CD8-positive, alpha-beta memory T cell (primary cell): ENCODE data around the gene MGLL. TPM values are rescaled to one million over a fixed set of nuclear protein-coding genes. Genes with fewer than 3 reads are reported as not detected.
A peak's percentile ranks its signal among the peaks of the same experiment; 100 is the strongest.
"Not testable (repeated sequence)": the region's sequence is repeated elsewhere in the genome, so short reads cannot be mapped to it uniquely, and the experiment has no call there.

Source experiments
- CTCF ChIA-PET: fragments of 350-600 bp; sonication (Branson Sonifier 250); formaldehyde crosslinking; loops from one replicate; lab custom pipeline; 2021; ENCODE audit warnings: antibody characterized with exemption; lab: Charles Lee
- POLR2A ChIA-PET: fragments of 350-600 bp; sonication (Branson Sonifier 250); formaldehyde crosslinking; loops from one replicate; lab custom pipeline; 2021; ENCODE audit warnings: antibody characterized with exemption; lab: Charles Lee
- DNase-seq, 5 donors: peaks; one replicate each; pipeline versions ENCODE4 v3.0.0 to v3.0.0-alpha.2; 2020 to 2022; ENCODE audit warnings: mixed read lengths in 1 of 5
- H3K27ac ChIP-seq: one replicate; pipeline ENCODE4 v1.7.0; 2013; ENCODE audit warnings: low read depth, mild to moderate bottlenecking, low read length, moderate library complexity
- H3K27me3 ChIP-seq: 2 replicates; pipeline ENCODE4 v1.7.0; 2013; ENCODE audit warnings: low read length, mild to moderate bottlenecking; ENCODE audit not compliant: insufficient read depth, poor library complexity, severe bottlenecking
- H3K36me3 ChIP-seq: 2 replicates; pipeline ENCODE4 v1.7.0; 2013; ENCODE audit warnings: mild to moderate bottlenecking, low read length, moderate library complexity; ENCODE audit not compliant: insufficient read depth
- H3K4me1 ChIP-seq: 2 replicates; pipeline ENCODE4 v1.7.0; 2013; ENCODE audit warnings: mild to moderate bottlenecking, low read length, moderate library complexity; ENCODE audit not compliant: insufficient read depth
- H3K4me3 ChIP-seq: 2 replicates; pipeline ENCODE4 v1.7.0; 2013; ENCODE audit warnings: mild to moderate bottlenecking, low read length
- H3K9me3 ChIP-seq: 2 replicates; pipeline ENCODE4 v1.7.0; 2013; ENCODE audit warnings: mild to moderate bottlenecking, low read length
- H3K27ac Mint-ChIP-seq, 8 donors: one replicate each; pipeline ENCODE4 v1.8.0; 2020 to 2021; ENCODE audit warnings: mixed read lengths in 8 of 8, mild to moderate bottlenecking in 6 of 8, inconsistent platforms in 3 of 8, moderate library complexity in 3 of 8
- H3K27me3 Mint-ChIP-seq, 2 donors: one replicate each; pipeline ENCODE4 v1.8.0; 2020 to 2021; ENCODE audit warnings: mixed read lengths in 2 of 2, mild to moderate bottlenecking in 1 of 2, moderate library complexity in 1 of 2
- H3K36me3 Mint-ChIP-seq, 3 donors: one replicate each; pipeline ENCODE4 v1.8.0; 2020 to 2021; ENCODE audit warnings: mixed read lengths in 3 of 3, inconsistent platforms in 1 of 3, mild to moderate bottlenecking in 1 of 3
- H3K4me1 Mint-ChIP-seq, 3 donors: one replicate each; pipeline ENCODE4 v1.8.0; 2020 to 2021; ENCODE audit warnings: mixed read lengths in 3 of 3, inconsistent platforms in 1 of 3, mild to moderate bottlenecking in 1 of 3
- H3K4me3 Mint-ChIP-seq, 7 donors: one replicate each; pipeline ENCODE4 v1.8.0; 2020 to 2021; ENCODE audit warnings: mixed read lengths in 7 of 7, mild to moderate bottlenecking in 6 of 7, moderate library complexity in 4 of 7, inconsistent platforms in 2 of 7
- H3K9me3 Mint-ChIP-seq, 5 donors: one replicate each; pipeline ENCODE4 v1.8.0; 2020 to 2022; ENCODE audit warnings: mixed read lengths in 5 of 5, mild to moderate bottlenecking in 3 of 5, moderate library complexity in 2 of 5, inconsistent platforms in 1 of 5
- polyA plus RNA-seq: library from polyadenylated mRNA; unstranded; fragments of 300-500 nt; fragmentation: Illumina TruSeq; gene quantifications from one replicate; pipeline ENCODE4 v1.2.3, GENCODE V29; 2021
- total RNA-seq, 2 experiments: library from RNA; stranded (reverse); gene quantifications; one replicate each; pipeline ENCODE4 v1.2.3, GENCODE V29; 2021

Gene MGLL
- total and polyA plus RNA-seq, 3 experiments from 2014 or later = 3.0 to 5.9 (median 5.3) TPM

DNA sequence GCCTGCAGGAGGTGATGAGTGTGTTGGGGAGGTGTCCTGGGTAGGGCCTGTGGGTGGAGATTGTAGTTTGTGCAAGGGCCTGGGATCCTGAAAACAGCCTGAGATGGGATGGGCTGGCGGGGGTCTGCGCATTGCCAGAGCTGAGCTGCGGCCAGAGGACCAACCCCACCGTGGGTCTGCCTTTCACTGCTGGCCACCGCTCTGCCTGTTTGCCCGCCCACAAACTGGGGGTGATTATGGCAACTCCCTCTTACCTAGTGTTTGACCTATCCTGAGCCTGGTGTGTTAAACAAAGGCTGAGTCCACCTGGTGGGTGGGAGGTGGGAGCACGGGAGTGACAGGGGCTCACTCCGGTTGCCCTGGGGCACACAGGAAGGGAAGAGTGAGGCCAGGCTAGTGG lies 139.8 kb downstream of the MGLL start:
- Mint-ChIP-seq H3K27ac (no peak overlapping the region), H3K36me3 (peaks cover 0 to 23% (median 0%) of the 10 kb centered on the region in 3 donors), H3K27me3 (peaks cover 0 to 2% of the 10 kb centered on the region in 2 donors), H3K9me3 (no peaks in the 10 kb centered on the region), H3K4me1 (peaks cover 5 to 22% (median 6%) of the 10 kb centered on the region in 3 donors), H3K4me3 (no peak overlapping the region)
- Histone ChIP-seq H3K4me3 (no peak overlapping the region), H3K4me1 (peaks cover 4% of the 10 kb centered on the region), H3K27ac (no peak overlapping the region), H3K9me3 (no peaks in the 10 kb centered on the region), H3K36me3 (no peaks in the 10 kb centered on the region), H3K27me3 (no peaks in the 10 kb centered on the region)
- no peak for DNase-seq
- ChIA-PET CTCF (no interaction called here), POLR2A (interaction anchor here (0.7 kb wide), 1 partner anchor 8 kb away, joined by 5 read pairs; no protein-coding TSS in a partner anchor)

- H3K27ac ChIP-seq, H3K36me3 ChIP-seq, H3K4me3 ChIP-seq, DNase-seq, H3K27me3 ChIP-seq, H3K4me3 Mint-ChIP-seq, H3K27me3 Mint-ChIP-seq, H3K4me1 ChIP-seq, CTCF ChIA-PET, H3K9me3 Mint-ChIP-seq, H3K27ac Mint-ChIP-seq, H3K9me3 ChIP-seq: not testable (repeated sequence)
- Mint-ChIP-seq H3K4me1 (peaks cover 5 to 24% (median 6%) of the 10 kb centered on the region in 3 donors), H3K36me3 (peaks cover 0 to 27% (median 0%) of the 10 kb centered on the region in 3 donors)
- POLR2A ChIA-PET = interaction anchor here (0.7 kb wide), 1 partner anchor 9 kb away, joined by 5 read pairs; no protein-coding TSS in a partner anchor
These were observed 140.2 kb downstream of the MGLL start for GRCh38 chr3:127682175-127682554.

DNA sequence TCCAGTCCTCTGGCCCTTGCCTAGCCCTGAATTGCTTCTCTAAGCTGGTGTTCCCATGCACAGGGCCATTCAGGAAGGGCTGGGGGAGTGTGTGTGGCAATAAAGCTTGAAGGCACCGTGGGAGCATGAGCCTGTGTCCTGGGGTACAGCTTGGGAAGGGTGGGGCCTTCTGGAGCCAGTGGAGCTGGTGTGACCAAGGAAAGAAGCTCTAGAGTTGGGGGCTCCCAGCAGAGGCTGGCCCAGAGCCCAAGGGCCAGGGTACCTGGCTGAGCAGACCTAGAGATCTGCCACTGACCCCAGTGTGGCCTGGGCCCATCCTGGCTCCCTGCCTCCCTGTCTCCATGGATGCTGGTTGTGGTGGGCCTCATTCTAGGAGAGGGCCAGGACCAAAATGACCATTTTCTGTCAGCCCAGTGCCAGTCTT lies 141.5 kb downstream of the MGLL start:
- Histone ChIP-seq H3K9me3 (no peaks in the 10 kb centered on the region), H3K27me3 (no peaks in the 10 kb centered on the region), H3K4me3 (no peak overlapping the region), H3K36me3 (no peaks in the 10 kb centered on the region), H3K27ac (no peak overlapping the region), H3K4me1 (peaks cover 4% of the 10 kb centered on the region)
- H3K4me1 Mint-ChIP-seq = peaks cover 9 to 30% (median 9%) of the 10 kb centered on the region in 3 donors
- peaks cover 0 to 41% (median 4%) of the 10 kb centered on the region in 3 donors for H3K36me3 Mint-ChIP-seq
- POLR2A ChIA-PET = no interaction called here
- DNase-seq = no peak
- H3K27ac Mint-ChIP-seq = peak overlapping the region in 1 of 8 donors; percentile 4
- peaks cover 0 to 2% of the 10 kb centered on the region in 2 donors for H3K27me3 Mint-ChIP-seq
- CTCF ChIA-PET = interaction anchor here (1.3 kb wide), 1 partner anchor 16 kb away, joined by 3 read pairs; no protein-coding TSS in a partner anchor
- no peaks in the 10 kb centered on the region for H3K9me3 Mint-ChIP-seq
- H3K4me3 Mint-ChIP-seq = no peak overlapping the region

- no peaks in the 10 kb centered on the region for H3K36me3 ChIP-seq
- no peak for DNase-seq
- no peaks in the 10 kb centered on the region for H3K9me3 ChIP-seq
- ChIA-PET POLR2A (no interaction called here), CTCF (no interaction called here)
- Mint-ChIP-seq H3K9me3 (no peaks in the 10 kb centered on the region), H3K4me3 (no peak overlapping the region), H3K4me1 (peaks cover 13 to 35% (median 13%) of the 10 kb centered on the region in 3 donors), H3K27ac (no peak overlapping the region), H3K36me3 (peaks cover 0 to 44% (median 4%) of the 10 kb centered on the region in 3 donors), H3K27me3 (peaks cover 0 to 2% of the 10 kb centered on the region in 2 donors)
- no peak overlapping the region for H3K27ac ChIP-seq
- no peak overlapping the region for H3K4me3 ChIP-seq
- H3K4me1 ChIP-seq = peaks cover 4% of the 10 kb centered on the region
- H3K27me3 ChIP-seq = no peaks in the 10 kb centered on the region
These were observed 142.1 kb downstream of the MGLL start for GRCh38 chr3:127680146-127680661.

GRCh38 chr3:127679534-127680145 lies 142.7 kb downstream of the MGLL start:
- POLR2A ChIA-PET = no interaction called here
- H3K4me3 Mint-ChIP-seq = no peak overlapping the region
- Histone ChIP-seq H3K4me1 (peaks cover 8% of the 10 kb centered on the region), H3K27ac (no peak overlapping the region), H3K9me3 (no peaks in the 10 kb centered on the region), H3K4me3 (no peak overlapping the region), H3K27me3 (no peaks in the 10 kb centered on the region), H3K36me3 (no peaks in the 10 kb centered on the region)
- peaks cover 0 to 2% of the 10 kb centered on the region in 2 donors for H3K27me3 Mint-ChIP-seq
- DNase-seq = no peak
- CTCF ChIA-PET = no interaction called here
- H3K4me1 Mint-ChIP-seq = peaks cover 18 to 39% (median 19%) of the 10 kb centered on the region in 3 donors
- peaks cover 0 to 48% (median 6%) of the 10 kb centered on the region in 3 donors for H3K36me3 Mint-ChIP-seq
- H3K9me3 Mint-ChIP-seq = no peaks in the 10 kb centered on the region
- no peak overlapping the region for H3K27ac Mint-ChIP-seq

GRCh38 chr3:127678611-127679533 lies 143.4 kb downstream of the MGLL start:
- DNase-seq = no peak
- Mint-ChIP-seq H3K27me3 (peaks cover 0 to 2% of the 10 kb centered on the region in 2 donors), H3K4me3 (peak overlapping the region in 2 of 7 donors; percentile 24 to 48), H3K9me3 (no peaks in the 10 kb centered on the region), H3K4me1 (peaks cover 24 to 44% (median 26%) of the 10 kb centered on the region in 3 donors), H3K27ac (peak overlapping the region in 1 of 8 donors; percentile 47), H3K36me3 (peaks cover 0 to 53% (median 6%) of the 10 kb centered on the region in 3 donors)
- no peaks in the 10 kb centered on the region for H3K9me3 ChIP-seq
- ChIA-PET CTCF (interaction anchor here (0.7 to 1.2 kb wide), 2 partner anchors 27 to 104 kb away, joined by 3 to 4 read pairs; no protein-coding TSS in a partner anchor), POLR2A (interaction anchor here (0.6 kb wide), 1 partner anchor 55 kb away, joined by 3 read pairs; no protein-coding TSS in a partner anchor)
- no peaks in the 10 kb centered on the region for H3K36me3 ChIP-seq
- H3K27me3 ChIP-seq = no peaks in the 10 kb centered on the region
- no peak overlapping the region for H3K27ac ChIP-seq
- H3K4me1 ChIP-seq = peaks cover 13% of the 10 kb centered on the region
- H3K4me3 ChIP-seq = no peak overlapping the region

DNA sequence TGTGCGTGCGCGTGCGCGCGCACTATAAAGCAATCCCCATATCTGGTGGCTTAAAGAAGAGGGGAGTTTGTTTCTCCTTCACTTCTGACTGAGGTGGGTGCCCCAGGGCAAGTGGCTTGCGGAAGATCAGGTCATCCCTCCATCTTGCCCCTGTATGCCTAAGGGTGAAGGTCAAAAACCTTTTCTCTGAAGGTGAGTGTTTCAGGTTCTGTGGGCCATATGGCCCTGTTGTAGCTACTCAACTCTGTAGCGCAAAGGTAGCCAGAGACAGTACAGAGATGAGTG lies 144.1 kb downstream of the MGLL start:
- Histone ChIP-seq H3K9me3 (no peaks in the 10 kb centered on the region), H3K27ac (no peak overlapping the region), H3K4me3 (no peak overlapping the region), H3K36me3 (no peaks in the 10 kb centered on the region), H3K4me1 (peaks cover 16% of the 10 kb centered on the region), H3K27me3 (no peaks in the 10 kb centered on the region)
- H3K27me3 Mint-ChIP-seq = peaks cover 0 to 3% of the 10 kb centered on the region in 2 donors
- H3K4me1 Mint-ChIP-seq = peaks cover 24 to 44% (median 26%) of the 10 kb centered on the region in 3 donors
- H3K4me3 Mint-ChIP-seq = peak overlapping the region in 1 of 7 donors; percentile 48
- no peaks in the 10 kb centered on the region for H3K9me3 Mint-ChIP-seq
- H3K27ac Mint-ChIP-seq = peak overlapping the region in 1 of 8 donors; percentile 5
- CTCF ChIA-PET = interaction anchor here (0.7 to 1.2 kb wide), 2 partner anchors 26 to 103 kb away, joined by 3 to 4 read pairs; no protein-coding TSS in a partner anchor
- POLR2A ChIA-PET = interaction anchor here (0.6 kb wide), 1 partner anchor 54 kb away, joined by 3 read pairs; no protein-coding TSS in a partner anchor
- no peak for DNase-seq
- peaks cover 0 to 55% (median 6%) of the 10 kb centered on the region in 3 donors for H3K36me3 Mint-ChIP-seq
